GM12891 (cell line): ENCODE data around the gene EHBP1.

Source experiments
- PAX5 ChIP-seq: IDR thresholded peaks from 2 replicates; pipeline ENCODE4 v1.6.1; 2011; ENCODE audit warnings: low read length, moderate library complexity, mild to moderate bottlenecking; ENCODE audit not compliant: insufficient read depth, severe bottlenecking
- POLR2A ChIP-seq: IDR thresholded peaks from 2 replicates; pipeline ENCODE4 v1.6.1; 2011; ENCODE audit warnings: low read depth, low read length, control low read depth
- POLR2AphosphoS5 ChIP-seq: IDR thresholded peaks from 2 replicates; pipeline ENCODE4 v1.6.1; 2011; ENCODE audit warnings: low read depth, low read length, control low read depth
- TAF1 ChIP-seq: IDR thresholded peaks from 2 replicates; pipeline ENCODE4 v1.6.1; 2011; ENCODE audit warnings: low read depth, low read length, control low read depth

GRCh38 chr2:62884514-62884913, 179.0 kb downstream of the EHBP1 start:
- TF ChIP-seq POLR2AphosphoS5: no peak
- no peak for TF ChIP-seq POLR2A
- no peak for TF ChIP-seq TAF1
- TF ChIP-seq PAX5: no peak
